Liver (tissue), 9 donors: ENCODE measurements around the gene RAP1GAP2. TPM values are rescaled to one million over a fixed set of nuclear protein-coding genes. Genes with fewer than 3 reads are reported as not detected.

Experiments
- DNase-seq: peaks from one replicate; pipeline ENCODE4 v3.0.0-alpha.2; 2017; ENCODE audit warnings: low spot score
- H3K27ac ChIP-seq, 2 donors: one replicate each; pipeline ENCODE4 v1.7.0; 2013; ENCODE audit warnings: inconsistent platforms in 2 of 2, low read length in 2 of 2, control low read depth in 1 of 2, low read depth in 1 of 2, mild to moderate bottlenecking in 1 of 2
- H3K27me3 ChIP-seq, 4 donors: one replicate each; pipeline versions ENCODE4 v1.6.1 to v1.7.0; 2013; ENCODE audit warnings: low read length in 3 of 4, inconsistent platforms in 1 of 4, mild to moderate bottlenecking in 1 of 4, moderate library complexity in 1 of 4; ENCODE audit not compliant: control insufficient read depth in 4 of 4, insufficient read depth in 4 of 4
- H3K36me3 ChIP-seq, 4 donors: one replicate each; pipeline versions ENCODE4 v1.6.1 to v1.7.0; 2013; ENCODE audit warnings: low read length in 3 of 4, mild to moderate bottlenecking in 3 of 4, low read depth in 1 of 4, moderate library complexity in 1 of 4; ENCODE audit not compliant: control insufficient read depth in 4 of 4, insufficient read depth in 3 of 4
- H3K4me1 ChIP-seq, 4 donors: one replicate each; pipeline versions ENCODE4 v1.6.1 to v1.7.0; 2013; ENCODE audit warnings: low read length in 3 of 4, mild to moderate bottlenecking in 3 of 4, moderate library complexity in 1 of 4; ENCODE audit not compliant: control insufficient read depth in 4 of 4, insufficient read depth in 4 of 4
- H3K4me3 ChIP-seq, 3 donors: one replicate each; pipeline versions ENCODE4 v1.6.1 to v1.7.0; 2013; ENCODE audit warnings: low read length in 3 of 3, control low read depth in 1 of 3, low read depth in 1 of 3, mild to moderate bottlenecking in 1 of 3
- H3K9ac ChIP-seq, 2 donors: one replicate each; pipeline ENCODE4 v1.7.0; 2013; ENCODE audit warnings: low read length in 2 of 2, mild to moderate bottlenecking in 2 of 2, moderate library complexity in 2 of 2, control low read depth in 1 of 2, low read depth in 1 of 2
- H3K9me3 ChIP-seq, 4 donors: one replicate each; pipeline versions ENCODE4 v1.6.1 to v1.7.0; 2013; ENCODE audit warnings: low read length in 3 of 4; ENCODE audit not compliant: control insufficient read depth in 4 of 4
- ATF3 ChIP-seq: IDR thresholded peaks from 2 replicates; pipeline ENCODE4 v1.6.1; 2016; ENCODE audit warnings: antibody characterized with exemption
- EGR1 ChIP-seq, 2 donors: IDR thresholded peaks; 2 replicates each; pipeline ENCODE4 v1.6.1; 2016 to 2018; ENCODE audit warnings: antibody characterized with exemption in 2 of 2, low read depth in 2 of 2
- FOXA1 ChIP-seq: IDR thresholded peaks from 2 replicates; pipeline ENCODE4 v1.6.1; 2016; ENCODE audit warnings: antibody characterized with exemption
- GABPA ChIP-seq, 2 donors: IDR thresholded peaks in 1 of 2; conservative IDR thresholded peaks in 1 of 2; 2 replicates each; pipeline ENCODE4 v1.6.1; 2016; ENCODE audit warnings: antibody characterized with exemption in 2 of 2, mild to moderate bottlenecking in 1 of 2, moderate library complexity in 1 of 2
- HNF4A ChIP-seq, 2 donors: conservative IDR thresholded peaks; 2 replicates each; pipeline ENCODE4 v1.6.1; 2016; ENCODE audit warnings: antibody characterized with exemption in 2 of 2, mild to moderate bottlenecking in 2 of 2
- HNF4G ChIP-seq: IDR thresholded peaks from 2 replicates; pipeline ENCODE4 v1.6.1; 2016; ENCODE audit warnings: antibody characterized with exemption
- JUND ChIP-seq, 2 donors: IDR thresholded peaks; 2 replicates each; pipeline ENCODE4 v1.6.1; 2016; ENCODE audit warnings: antibody characterized with exemption in 2 of 2
- NR2F2 ChIP-seq: IDR thresholded peaks from 2 replicates; pipeline ENCODE4 v1.6.1; 2016; ENCODE audit warnings: antibody characterized with exemption
- RAD21 ChIP-seq, 2 donors: IDR thresholded peaks; 2 replicates each; pipeline ENCODE4 v1.6.1; 2016; ENCODE audit warnings: antibody characterized with exemption in 2 of 2, mild to moderate bottlenecking in 2 of 2
- REST ChIP-seq: IDR thresholded peaks from 2 replicates; pipeline ENCODE4 v1.6.1; 2016; ENCODE audit warnings: antibody characterized with exemption, mild to moderate bottlenecking
- RXRA ChIP-seq, 2 donors: IDR thresholded peaks; 2 replicates each; pipeline ENCODE4 v1.6.1; 2017 to 2018; ENCODE audit warnings: antibody characterized with exemption in 2 of 2, mild to moderate bottlenecking in 1 of 2
- SP1 ChIP-seq: IDR thresholded peaks from 2 replicates; pipeline ENCODE4 v1.6.1; 2018; ENCODE audit warnings: antibody characterized with exemption, mild to moderate bottlenecking
- YY1 ChIP-seq: IDR thresholded peaks from 2 replicates; pipeline ENCODE4 v1.6.1; 2016; ENCODE audit warnings: antibody characterized with exemption, mild to moderate bottlenecking
- ZBTB33 ChIP-seq: IDR thresholded peaks from 2 replicates; pipeline ENCODE4 v1.6.1; 2016; ENCODE audit warnings: antibody characterized with exemption
- WGBS: extraction: QIAGEN DNeasy Blood & Tissue Kit; methylation state at CpG from one replicate; pipeline ENCODE4 v1.1.7; 2013; 5-methylcytosine and 5-hydroxymethylcytosine counted together
- polyA plus RNA-seq, 2 donors: library from polyadenylated mRNA; stranded (reverse) in 1 of 2; unstranded in 1 of 2; fragments of 200-250 nt in 1 of 2; fragments of >200 nt in 1 of 2; fragmentation: Nextera tagmentation in 1 of 2; extraction: Ambion mirVana in 1 of 2; gene quantifications; one replicate each; pipeline versions ENCODE4 v1.2.1 to v1.2.3, GENCODE V29; 2013 to 2015
- total RNA-seq, 2 donors: library from RNA; depleted of rRNA; stranded (reverse); fragments of >200 nt; gene quantifications; one replicate each; pipeline ENCODE4 v1.2.3, GENCODE V29; 2014
- donor health status: healthy.
- donor health status: healthy.
- donor health status: healthy.
- donor health status: healthy.
- donor health status: healthy.

RAP1GAP2 gene
- total and polyA plus RNA-seq, 4 donors, result 0.56 to 1.7 (median 1.1) TPM

- no peak for TF ChIP-seq EGR1 (IDR thresholded peaks at IDR 0.05; ENCODE audit: low read depth in 2 of 2)
- TF ChIP-seq ZBTB33, result no peak
- no peak for TF ChIP-seq FOXA1
These were observed 178.1 kb downstream of the RAP1GAP2 start (continued) for GRCh38 chr17:2974347-2974746.

- H3K27me3 ChIP-seq, result peaks cover 0 to 5% (median 0%) of the 10 kb centered on the region in 4 donors
- no peaks in the 10 kb centered on the region for H3K4me1 ChIP-seq
- H3K36me3 ChIP-seq, result no peaks in the 10 kb centered on the region
- no peak for DNase-seq
- peak overlapping the region in 1 of 2 donors; percentile 37 for H3K27ac ChIP-seq
- TF ChIP-seq FOXA1 (no peak), GABPA (IDR thresholded peaks at IDR 0.05 in 1 of 2, conservative IDR thresholded peaks at IDR 0.05 in 1 of 2) (peak; percentile 52 to 65)
- 80% methylated on average over 8 of the region's 8 CpGs for WGBS
- peak overlapping the region in 1 of 2 donors; percentile 39 for H3K9ac ChIP-seq
- H3K4me3 ChIP-seq, result peak overlapping the region in 2 of 3 donors; percentile 13 to 54
- no peaks in the 10 kb centered on the region for H3K9me3 ChIP-seq
These were observed 179.3 kb downstream of the RAP1GAP2 start for GRCh38 chr17:2975469-2975958.

GRCh38 chr17:2977157-2977556, 180.9 kb downstream of the RAP1GAP2 start:
- Histone ChIP-seq H3K4me1 (no peaks in the 10 kb centered on the region), H3K4me3 (no peak overlapping the region), H3K9me3 (no peaks in the 10 kb centered on the region), H3K9ac (no peak overlapping the region), H3K36me3 (no peaks in the 10 kb centered on the region), H3K27ac (no peak overlapping the region), H3K27me3 (peaks cover 0 to 5% (median 0%) of the 10 kb centered on the region in 4 donors)
- 96% methylated on average over 3 of the region's 3 CpGs for WGBS
- DNase-seq, result no peak
- TF ChIP-seq ZBTB33, result no peak
- no peak for TF ChIP-seq YY1
- no peak for TF ChIP-seq SP1
- no peak for TF ChIP-seq HNF4A (conservative IDR thresholded peaks at IDR 0.05)
- TF ChIP-seq RXRA (IDR thresholded peaks at IDR 0.05), result no peak
- TF ChIP-seq REST, result no peak
- TF ChIP-seq ATF3, result no peak
- TF ChIP-seq JUND (IDR thresholded peaks at IDR 0.05), result no peak
- no peak for TF ChIP-seq HNF4G
- no peak for TF ChIP-seq NR2F2
- no peak for TF ChIP-seq RAD21 (IDR thresholded peaks at IDR 0.05)
- no peak for TF ChIP-seq FOXA1
